Erythroblast (primary cell): ENCODE results near the gene GPR42.

Experiments
- GATA1 ChIP-seq: IDR thresholded peaks from 2 replicates; pipeline ENCODE4 v1.6.1; 2011; ENCODE audit warnings: low read depth, mild to moderate bottlenecking, control low read depth, low read length, moderate library complexity
- POLR2A ChIP-seq: IDR thresholded peaks from 2 replicates; pipeline ENCODE4 v1.6.1; 2011; ENCODE audit warnings: mild to moderate bottlenecking, low read length

GRCh38 chr19:35321291-35321690 lies 49.6 kb upstream of the GPR42 start:
- TF ChIP-seq POLR2A (no peak), GATA1 (no peak)
